Lung (tissue), 12 donors: ENCODE results near the gene CST11. TPM values are rescaled to one million over a fixed set of nuclear protein-coding genes. Genes with fewer than 3 reads are reported as not detected.

Experiments used
- ATAC-seq: fragments of 200-7000 bp; cut with Tn5 transposase; one replicate; pipeline ENCODE4 v1.9.1; 2020; ENCODE audit warnings: moderate number of reproducible peaks; ENCODE audit not compliant: insufficient read depth, low FRiP score
- DNase-seq, 3 donors: peaks; one replicate each; pipeline ENCODE4 v3.0.0-alpha.2; 2013 to 2017
- H3K27ac ChIP-seq, 2 donors: one replicate each; pipeline ENCODE4 v1.5.1; 2013; ENCODE audit warnings: mild to moderate bottlenecking in 2 of 2, moderate library complexity in 2 of 2, control low read depth in 1 of 2, inconsistent platforms in 1 of 2, low read depth in 1 of 2, low read length in 1 of 2
- H3K27me3 ChIP-seq, 3 donors: one replicate each; pipeline ENCODE4 v1.5.1; 2013; ENCODE audit warnings: low read length in 2 of 3; ENCODE audit not compliant: control insufficient read depth in 3 of 3, insufficient read depth in 3 of 3
- H3K36me3 ChIP-seq, 4 donors: one replicate each; pipeline ENCODE4 v1.5.1; 2013; ENCODE audit warnings: low read length in 4 of 4, mild to moderate bottlenecking in 1 of 4, moderate library complexity in 1 of 4; ENCODE audit not compliant: control insufficient read depth in 4 of 4, insufficient read depth in 4 of 4
- H3K4me1 ChIP-seq, 5 donors: one replicate each; pipeline ENCODE4 v1.5.1; 2013; ENCODE audit warnings: low read length in 5 of 5, mild to moderate bottlenecking in 2 of 5, moderate library complexity in 1 of 5; ENCODE audit not compliant: control insufficient read depth in 5 of 5, insufficient read depth in 5 of 5
- H3K4me3 ChIP-seq: one replicate; pipeline ENCODE4 v1.5.1; 2013; ENCODE audit warnings: mild to moderate bottlenecking, control low read depth, moderate library complexity
- H3K9ac ChIP-seq, 2 donors: one replicate each; pipeline ENCODE4 v1.5.1; 2013; ENCODE audit warnings: low read length in 2 of 2, control low read depth in 1 of 2; ENCODE audit not compliant: insufficient read depth in 1 of 2
- H3K9me3 ChIP-seq, 4 donors: one replicate each; pipeline ENCODE4 v1.5.1; 2013; ENCODE audit warnings: low read length in 3 of 4, mild to moderate bottlenecking in 1 of 4, moderate library complexity in 1 of 4; ENCODE audit not compliant: control insufficient read depth in 4 of 4, insufficient read depth in 3 of 4
- CTCF ChIP-seq: IDR thresholded peaks from 2 replicates; pipeline ENCODE4 v1.5.1; 2012; ENCODE audit warnings: mild to moderate bottlenecking; ENCODE audit errors: control extremely low read depth, extremely low read depth
- WGBS, 2 donors: extraction: QIAGEN DNeasy Blood & Tissue Kit; methylation state at CpG; one replicate each; pipeline ENCODE4 v1.1.7; 2013; 5-methylcytosine and 5-hydroxymethylcytosine counted together
- polyA plus RNA-seq, 2 donors: library from polyadenylated mRNA; stranded (reverse); fragments of 200-250 nt; gene quantifications; one replicate each; pipeline ENCODE4 v1.2.1, GENCODE V29; 2013
- total RNA-seq, 2 donors: library from RNA; depleted of rRNA in 1 of 2; stranded (reverse); fragments of >200 nt in 1 of 2; gene quantifications; one replicate each; pipeline ENCODE4 v1.2.1, GENCODE V29; 2014 to 2021
- donor health status: control.
- donor health status: control.
- donor health status: Bipolar disorder and iron deficiency.
- donor health status: healthy.
- donor health status: DM: yes; HTN: yes; CAD: no.

CST11 gene
- total and polyA plus RNA-seq, 4 donors, result not detected

GRCh38 chr20:23410916-23411695 lies 41.6 kb downstream of the CST11 start:
- no peaks in the 10 kb centered on the region for H3K9me3 ChIP-seq
- ATAC-seq (no peak), DNase-seq (no peak)
- peaks cover 0 to 22% (median 5%) of the 10 kb centered on the region in 5 donors for H3K4me1 ChIP-seq
- H3K9ac ChIP-seq, result peak overlapping the region in 1 of 2 donors; percentile 20
- peak overlapping the region in 1 of 2 donors; percentile 16 for H3K27ac ChIP-seq
- 85 to 91% methylated on average over 3 of the region's 3 CpGs for WGBS, 2 donors
- no peak for TF ChIP-seq CTCF
- no peak overlapping the region for H3K4me3 ChIP-seq
- no peaks in the 10 kb centered on the region for H3K36me3 ChIP-seq
- no peaks in the 10 kb centered on the region for H3K27me3 ChIP-seq

GRCh38 chr20:23409800-23410199 lies 42.9 kb downstream of the CST11 start:
- Histone ChIP-seq H3K27ac (no peak overlapping the region), H3K36me3 (no peaks in the 10 kb centered on the region), H3K4me1 (peaks cover 0 to 22% (median 5%) of the 10 kb centered on the region in 5 donors), H3K9ac (no peak overlapping the region), H3K27me3 (no peaks in the 10 kb centered on the region), H3K9me3 (no peaks in the 10 kb centered on the region), H3K4me3 (no peak overlapping the region)
- WGBS, 2 donors, result 88 to 94% methylated on average over 3 of the region's 3 CpGs
- DNase-seq, result no peak
- ATAC-seq, result no peak
- no peak for TF ChIP-seq CTCF

GRCh38 chr20:23408957-23409356 lies 43.7 kb downstream of the CST11 start:
- 96 to 100% methylated on average over 2 of the region's 2 CpGs for WGBS, 2 donors

More at GRCh38 chr20:23408957-23409356, 43.7 kb downstream of the CST11 start:
- Histone ChIP-seq H3K27me3 (no peaks in the 10 kb centered on the region), H3K27ac (no peak overlapping the region), H3K9me3 (no peaks in the 10 kb centered on the region), H3K4me3 (no peak overlapping the region), H3K9ac (no peak overlapping the region), H3K36me3 (peaks cover 0 to 2% (median 0%) of the 10 kb centered on the region in 4 donors), H3K4me1 (peaks cover 0 to 26% (median 8%) of the 10 kb centered on the region in 5 donors)
- no peak for TF ChIP-seq CTCF
- ATAC-seq, result no peak
- DNase-seq, result no peak
